ENCODE measurements around the gene CCR7.

CCR7 gene

DNA sequence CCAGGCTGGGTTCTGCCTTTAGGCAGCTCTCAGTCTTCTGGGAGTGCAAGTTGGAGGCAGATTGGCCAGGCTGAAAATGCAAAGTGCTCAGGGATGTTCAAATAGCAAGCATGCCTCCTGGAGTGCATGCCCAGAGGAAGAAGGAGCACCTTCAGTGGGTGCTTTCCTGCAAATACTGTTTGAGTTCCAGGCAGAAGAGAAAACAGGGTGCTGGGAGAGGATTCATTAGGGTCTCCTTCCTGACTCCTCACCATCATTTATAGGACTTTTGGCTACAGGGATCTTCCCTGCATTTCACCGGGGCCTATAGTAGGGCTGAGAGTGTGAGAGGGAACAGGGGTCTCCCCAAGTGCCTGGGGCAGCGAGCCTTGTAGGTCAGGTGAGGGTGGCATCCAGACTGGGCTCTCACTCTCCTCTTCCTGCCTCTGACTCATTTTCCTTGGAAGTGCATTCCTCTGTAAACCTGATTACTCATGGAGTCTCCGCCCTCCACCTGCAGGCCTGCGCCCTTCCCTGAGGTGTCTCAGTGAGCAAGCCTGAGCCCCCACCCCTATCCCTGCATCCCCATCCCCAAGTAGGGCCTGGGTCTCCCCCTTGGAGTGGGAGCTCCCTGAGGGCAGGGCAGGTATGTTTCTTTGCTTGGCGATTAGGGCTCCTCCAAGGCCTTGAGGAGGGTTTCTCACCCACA is 46.7 kb downstream of the CCR7 start:
- no peak overlapping the region for H3K27ac ChIP-seq
- TF ChIP-seq, protein P1, sequence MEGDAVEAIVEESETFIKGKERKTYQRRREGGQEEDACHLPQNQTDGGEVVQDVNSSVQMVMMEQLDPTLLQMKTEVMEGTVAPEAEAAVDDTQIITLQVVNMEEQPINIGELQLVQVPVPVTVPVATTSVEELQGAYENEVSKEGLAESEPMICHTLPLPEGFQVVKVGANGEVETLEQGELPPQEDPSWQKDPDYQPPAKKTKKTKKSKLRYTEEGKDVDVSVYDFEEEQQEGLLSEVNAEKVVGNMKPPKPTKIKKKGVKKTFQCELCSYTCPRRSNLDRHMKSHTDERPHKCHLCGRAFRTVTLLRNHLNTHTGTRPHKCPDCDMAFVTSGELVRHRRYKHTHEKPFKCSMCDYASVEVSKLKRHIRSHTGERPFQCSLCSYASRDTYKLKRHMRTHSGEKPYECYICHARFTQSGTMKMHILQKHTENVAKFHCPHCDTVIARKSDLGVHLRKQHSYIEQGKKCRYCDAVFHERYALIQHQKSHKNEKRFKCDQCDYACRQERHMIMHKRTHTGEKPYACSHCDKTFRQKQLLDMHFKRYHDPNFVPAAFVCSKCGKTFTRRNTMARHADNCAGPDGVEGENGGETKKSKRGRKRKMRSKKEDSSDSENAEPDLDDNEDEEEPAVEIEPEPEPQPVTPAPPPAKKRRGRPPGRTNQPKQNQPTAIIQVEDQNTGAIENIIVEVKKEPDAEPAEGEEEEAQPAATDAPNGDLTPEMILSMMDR (conservative IDR thresholded peaks at IDR 0.05), result no peak
- TF ChIP-seq ZFX (IDR thresholded peaks at IDR 0.05), result no peak

DNA sequence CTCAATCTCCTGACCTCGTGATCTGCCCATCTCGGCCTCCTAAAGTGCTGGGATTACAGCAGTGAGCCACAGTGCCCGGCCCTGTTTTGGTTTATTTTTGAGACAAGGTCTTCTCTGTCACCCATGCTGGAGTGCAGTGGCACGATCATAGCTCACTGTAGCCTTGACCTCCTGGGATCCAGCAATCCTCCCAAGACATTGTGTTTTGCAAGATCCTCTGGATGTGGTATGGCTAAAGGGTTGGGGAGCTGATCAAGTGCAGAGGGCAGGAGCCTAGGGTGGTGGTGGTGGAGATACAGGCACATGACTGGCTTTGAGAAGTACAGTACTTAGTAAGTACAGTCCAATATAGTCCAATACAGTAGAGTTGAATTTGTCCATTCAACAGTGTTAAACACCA is 47.3 kb downstream of the CCR7 start:
- no peak for TF ChIP-seq ZFX (IDR thresholded peaks at IDR 0.05)
- no peak overlapping the region for H3K27ac ChIP-seq

DNA sequence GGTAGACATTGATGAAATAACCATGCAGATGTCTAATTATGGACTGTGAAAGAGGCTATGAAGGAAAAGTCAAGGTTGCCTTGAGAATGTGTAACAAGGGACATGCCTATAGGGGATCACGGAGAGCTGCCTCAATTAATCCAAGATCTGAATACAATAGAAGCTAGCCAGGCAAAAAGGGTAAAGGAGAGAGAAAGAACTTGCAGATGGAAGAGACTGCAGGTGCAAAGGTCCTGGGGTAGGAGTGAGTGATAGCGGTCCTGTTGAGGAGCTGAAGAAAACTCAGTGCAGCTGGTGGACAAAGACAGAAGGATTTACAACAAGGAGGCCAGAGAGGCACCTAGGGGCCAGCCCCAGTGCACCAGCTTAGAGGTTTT is 48.0 kb downstream of the CCR7 start:
- H3K27ac ChIP-seq, result no peak overlapping the region
- no peak for TF ChIP-seq ZFX (IDR thresholded peaks at IDR 0.05)
- TF ChIP-seq, protein P1 (conservative IDR thresholded peaks at IDR 0.05), result no peak

DNA sequence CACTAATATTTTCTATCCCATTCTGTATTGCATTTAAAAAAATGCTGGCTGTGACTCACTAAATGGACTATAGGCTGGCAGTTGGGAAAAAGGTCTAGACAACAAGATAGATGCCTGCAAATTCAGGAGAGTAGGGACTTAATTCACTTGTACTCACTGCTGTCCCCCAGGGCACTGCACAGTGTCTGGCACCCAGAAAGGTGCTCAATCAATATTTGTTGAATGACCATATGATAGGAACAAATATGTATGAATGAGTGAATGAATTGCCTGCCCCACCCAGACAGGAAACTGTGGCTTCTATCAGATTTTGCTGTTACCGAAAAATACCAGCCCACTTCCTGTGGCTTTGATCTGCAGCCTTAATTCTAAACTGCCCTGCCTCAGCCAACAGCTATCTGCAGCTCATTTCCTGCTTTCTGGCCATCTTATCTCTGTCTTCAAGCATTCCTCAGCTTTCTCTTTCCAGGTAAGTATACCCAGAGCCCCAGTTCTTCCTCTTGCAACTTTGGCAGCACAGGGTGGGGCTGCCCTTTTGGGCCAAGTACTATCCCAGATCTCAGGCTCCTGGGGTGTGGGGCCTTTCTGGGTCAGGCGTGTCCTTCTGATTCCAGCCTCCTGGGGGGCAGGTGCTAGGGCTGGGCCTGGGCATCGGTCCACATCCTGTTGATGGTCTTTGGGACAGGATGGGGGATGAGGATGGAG is 48.5 kb downstream of the CCR7 start:
- TF ChIP-seq ZFX (IDR thresholded peaks at IDR 0.05), result no peak
- TF ChIP-seq, protein P1 (conservative IDR thresholded peaks at IDR 0.05), result no peak
- no peak overlapping the region for H3K27ac ChIP-seq

DNA sequence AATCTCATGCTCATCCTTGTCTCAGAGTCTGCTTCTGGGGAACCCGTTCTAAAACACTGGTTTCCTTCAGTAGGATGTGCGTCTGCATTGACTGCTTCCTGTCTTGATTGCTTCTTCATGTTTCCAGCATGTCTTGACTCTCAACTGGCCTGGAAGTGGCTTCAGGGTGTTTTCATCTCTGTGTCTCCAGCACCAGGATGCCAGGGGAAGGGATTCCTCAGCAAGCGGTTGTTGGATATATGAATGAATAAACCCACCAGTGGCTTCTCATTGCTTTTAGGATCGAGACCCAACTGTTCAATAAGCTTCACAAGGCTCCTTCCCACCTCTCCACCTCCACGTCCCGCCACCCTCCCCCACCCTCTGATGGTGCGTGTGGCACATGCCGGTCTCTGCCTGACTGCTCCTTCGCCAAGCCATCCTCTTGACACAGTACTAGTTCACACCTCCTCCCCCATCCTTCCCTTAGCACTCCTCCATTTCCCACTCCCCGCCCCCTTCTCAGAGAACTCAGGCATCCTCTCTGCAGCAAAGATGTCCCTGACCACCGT is 49.7 kb downstream of the CCR7 start:
- TF ChIP-seq, protein P1 (conservative IDR thresholded peaks at IDR 0.05), result no peak
- TF ChIP-seq ZFX (IDR thresholded peaks at IDR 0.05), result no peak
- no peak overlapping the region for H3K27ac ChIP-seq

DNA sequence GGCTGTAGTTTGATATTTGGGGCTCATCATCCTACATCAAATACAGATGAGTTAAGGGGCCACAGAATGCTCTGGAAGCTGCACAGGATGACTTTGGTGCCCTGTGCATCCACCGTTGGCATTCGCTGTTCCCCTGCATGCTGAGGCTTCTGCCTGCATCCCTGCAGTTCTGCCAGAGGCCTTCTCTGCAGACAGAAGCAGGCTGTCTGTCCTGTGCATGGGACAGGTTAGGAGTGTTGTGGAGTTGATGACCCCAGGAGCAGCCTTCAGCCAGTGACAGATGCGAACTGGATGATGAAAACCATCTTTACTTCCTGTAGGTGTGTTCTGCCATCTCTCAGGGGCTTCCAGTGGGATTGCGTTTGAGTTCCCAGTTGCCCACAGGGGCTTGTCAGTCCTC is 50.3 kb downstream of the CCR7 start:
- no peak overlapping the region for H3K27ac ChIP-seq
- no peak for TF ChIP-seq ZFX (IDR thresholded peaks at IDR 0.05)
- TF ChIP-seq, protein P1 (conservative IDR thresholded peaks at IDR 0.05), result no peak

DNA sequence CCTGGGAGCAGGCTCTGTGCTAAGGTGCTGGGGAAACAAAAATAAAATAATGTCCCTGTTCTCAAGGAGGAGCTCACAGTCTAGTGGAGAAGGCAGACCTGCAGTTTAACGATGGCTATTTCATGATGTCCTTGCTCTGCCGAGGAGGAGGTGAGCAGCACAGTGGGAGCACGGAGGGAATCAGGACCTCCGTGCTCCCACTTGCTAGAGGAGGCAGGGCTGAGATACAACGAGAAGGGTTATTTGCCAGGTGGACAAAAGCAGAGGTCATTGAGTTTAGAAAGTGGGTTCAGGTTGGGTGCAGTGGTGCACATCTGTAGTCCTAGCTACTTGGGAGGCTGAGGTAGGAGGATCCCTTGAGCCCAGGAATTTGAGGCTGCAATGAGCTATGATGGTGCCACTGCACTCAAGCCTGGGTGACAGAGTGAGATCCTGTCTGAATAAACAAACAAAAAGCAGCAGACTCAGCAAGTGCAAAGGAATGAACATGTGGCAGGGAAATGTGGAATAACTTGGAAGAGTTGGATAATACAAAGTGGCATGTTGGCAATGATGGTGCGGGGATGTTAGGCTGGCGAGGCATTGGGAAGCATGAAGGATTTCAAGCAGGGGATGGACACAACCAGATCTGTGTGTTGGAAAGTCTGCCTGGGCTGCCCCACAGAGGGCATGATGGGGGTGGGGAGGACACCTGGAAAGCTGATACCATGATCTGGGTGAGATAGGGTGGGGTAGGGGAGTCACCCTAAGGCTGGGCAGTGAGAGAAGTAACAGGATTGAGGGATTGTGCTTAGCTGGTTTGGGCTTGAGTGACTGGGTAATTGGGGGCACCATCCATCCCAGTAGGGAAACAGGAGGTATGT is 51.0 kb downstream of the CCR7 start:
- no peak for TF ChIP-seq ZFX (IDR thresholded peaks at IDR 0.05)
- TF ChIP-seq, protein P1 (conservative IDR thresholded peaks at IDR 0.05), result no peak
- no peak overlapping the region for H3K27ac ChIP-seq
